Neural progenitor cell (in vitro differentiated cells): Measurements from ENCODE around the gene ALK.

Experiments
- CTCF ChIP-seq: fragments of 200-600 bp; sonication (generic); IDR thresholded peaks from 2 replicates; pipeline ENCODE4 v1.5.1; 2017; ENCODE audit warnings: antibody characterized with exemption, mild to moderate bottlenecking
- EZH2 ChIP-seq: fragments of 200-600 bp; sonication (generic); IDR thresholded peaks from 2 replicates; pipeline ENCODE4 v1.6.1; 2017; ENCODE audit warnings: antibody characterized with exemption, mild to moderate bottlenecking, moderate library complexity
- EZH2phosphoT487 ChIP-seq: fragments of 200-600 bp; sonication (generic); IDR thresholded peaks from 2 replicates; pipeline ENCODE4 v1.6.1; 2017; ENCODE audit warnings: antibody characterized with exemption

- TF ChIP-seq CTCF (no peak), EZH2phosphoT487 (no peak), EZH2 (no peak)
Observed at GRCh38 chr2:29423061-29423666, 498.2 kb downstream of the ALK start.
